ENCODE measurements around the gene TMPRSS11A. TPM values are rescaled to one million over a fixed set of nuclear protein-coding genes. Genes with fewer than 3 reads are reported as not detected.

TMPRSS11A gene
- total RNA-seq, 1 experiment from 2014 or later, result not detected

GRCh38 chr4:67879486-67879885, 83.8 kb downstream of the TMPRSS11A start:
- Mint-ChIP-seq H3K4me1 (peaks cover 3% of the 10 kb centered on the region; the same call in 1 of the 2 replicates), H3K27ac (no peak overlapping the region), H3K9me3 (no peaks in the 10 kb centered on the region), H3K27me3 (ENCODE audit: low read depth) (no peaks in the 10 kb centered on the region), H3K4me3 (no peak overlapping the region), H3K36me3 (no peaks in the 10 kb centered on the region)
- ChIA-PET POLR2A (no interaction called here), CTCF (no interaction called here)
- ATAC-seq (no peak), DNase-seq (ENCODE audit: low spot score) (no peak)
- TF ChIP-seq ERG (CRISPR knock-in tag; IDR thresholded peaks at IDR 0.05), result no peak

GRCh38 chr4:67877086-67877485, 86.2 kb downstream of the TMPRSS11A start:
- Mint-ChIP-seq H3K4me1 (peaks cover 3% of the 10 kb centered on the region; the same call in 1 of the 2 replicates), H3K27ac (no peak overlapping the region), H3K4me3 (no peak overlapping the region), H3K9me3 (no peaks in the 10 kb centered on the region), H3K36me3 (no peaks in the 10 kb centered on the region), H3K27me3 (ENCODE audit: low read depth) (no peaks in the 10 kb centered on the region)
- POLR2A ChIA-PET, result no interaction called here
- ATAC-seq (no peak), DNase-seq (ENCODE audit: low spot score) (no peak)
- CTCF ChIA-PET, result no interaction called here
- TF ChIP-seq HMGA2 (CRISPR knock-in tag; IDR thresholded peaks at IDR 0.05) (no peak), TCF7 (CRISPR knock-in tag; IDR thresholded peaks at IDR 0.05; ENCODE audit: low read depth) (no peak), SOX15 (CRISPR knock-in tag; IDR thresholded peaks at IDR 0.05) (no peak), USF2 (CRISPR knock-in tag; IDR thresholded peaks at IDR 0.05) (no peak), TP53 (CRISPR knock-in tag; IDR thresholded peaks at IDR 0.05) (no peak), EMX1 (CRISPR knock-in tag; IDR thresholded peaks at IDR 0.05) (no peak), HMGXB4 (CRISPR knock-in tag; IDR thresholded peaks at IDR 0.05) (no peak)

GRCh38 chr4:67874986-67875385, 88.3 kb downstream of the TMPRSS11A start:
- H3K4me1 Mint-ChIP-seq, result peaks cover 3% of the 10 kb centered on the region; the same call in 1 of the 2 replicates
- H3K36me3 Mint-ChIP-seq, result no peaks in the 10 kb centered on the region
- CTCF ChIA-PET, result no interaction called here
- no peaks in the 10 kb centered on the region for H3K27me3 Mint-ChIP-seq (ENCODE audit: low read depth)
- DNase-seq (ENCODE audit: low spot score) (no peak), ATAC-seq (no peak)
- no peak overlapping the region for H3K27ac Mint-ChIP-seq
- H3K9me3 Mint-ChIP-seq, result no peaks in the 10 kb centered on the region
- POLR2A ChIA-PET, result interaction anchor here (0.5 kb wide), 1 partner anchor 446 kb away, joined by 4 read pairs; no protein-coding TSS in a partner anchor
- no peak overlapping the region for H3K4me3 Mint-ChIP-seq
- TF ChIP-seq HMGA2 (CRISPR knock-in tag; IDR thresholded peaks at IDR 0.05) (no peak), ZNF396 (CRISPR knock-in tag; IDR thresholded peaks at IDR 0.05; ENCODE audit: borderline replicate concordance) (no peak), ATF1 (CRISPR knock-in tag; IDR thresholded peaks at IDR 0.05) (no peak), ZNF281 (CRISPR knock-in tag; IDR thresholded peaks at IDR 0.05) (no peak), STAT6 (CRISPR knock-in tag; conservative IDR thresholded peaks at IDR 0.05; ENCODE audit: low read depth) (no peak), CTCF (IDR thresholded peaks at IDR 0.05) (no peak), NFATC4 (CRISPR knock-in tag; IDR thresholded peaks at IDR 0.05) (no peak), FOXJ3 (CRISPR knock-in tag; IDR thresholded peaks at IDR 0.05; ENCODE audit: borderline replicate concordance) (no peak), PRDM15 (CRISPR knock-in tag; IDR thresholded peaks at IDR 0.05) (no peak)

Data from WTC11 (cell line).